GM12874 (cell line): ENCODE results near the gene TFG.

Source experiments
- CTCF ChIP-seq: IDR thresholded peaks from 2 replicates; pipeline ENCODE4 v1.5.1; 2011; ENCODE audit warnings: low read depth, mild to moderate bottlenecking, control low read depth, low read length, moderate library complexity; ENCODE audit not compliant: insufficient read depth

TFG gene

GRCh38 chr3:100775669-100776068 is 66.4 kb downstream of the TFG start:
- no peak for TF ChIP-seq CTCF

- TF ChIP-seq CTCF = no peak
These were observed 66.9 kb downstream of the TFG start for GRCh38 chr3:100776097-100776729.

GRCh38 chr3:100776746-100777145 is 67.5 kb downstream of the TFG start:
- TF ChIP-seq CTCF = 0 out of 2 replicates have a peak, but pooled peaks have one; percentile 26

GRCh38 chr3:100777271-100777670 is 68.0 kb downstream of the TFG start:
- TF ChIP-seq CTCF = no peak

GRCh38 chr3:100779480-100779879 is 70.2 kb downstream of the TFG start:
- TF ChIP-seq CTCF = no peak

- TF ChIP-seq CTCF = no peak
These were observed 70.9 kb downstream of the TFG start for GRCh38 chr3:100780071-100780622.

- TF ChIP-seq CTCF = no peak
These were observed 72.0 kb downstream of the TFG start for GRCh38 chr3:100781301-100781700.

GRCh38 chr3:100782348-100782747 is 73.1 kb downstream of the TFG start:
- TF ChIP-seq CTCF = no peak
